HCT116 (cell line): Measurements from ENCODE around the gene CAPN10. TPM values are rescaled to one million over a fixed set of nuclear protein-coding genes. Genes with fewer than 3 reads are reported as not detected.

Source experiments
- ATAC-seq: fragments of 200-7000 bp; cut with Tn5 transposase; 2 replicates; pipeline ENCODE4 v1.9.1; 2020; ENCODE audit warnings: mild to moderate bottlenecking, moderate library complexity
- BruUV-seq: library from RNA; stranded (reverse); fragments of 400-500 nt; replicated peaks from 2 replicates; lab custom pipeline; 2021; lab: Mats Ljungman, UMichigan
- CTCF ChIA-PET: fragments of 300-600 bp; sonication (Branson Sonifier 250); formaldehyde crosslinking; loops from one replicate; lab custom pipeline; 2021; ENCODE audit warnings: antibody characterized with exemption; lab: Charles Lee
- POLR2A ChIA-PET: fragments of 300-600, 350-600 bp; sonication (Branson Sonifier 250); formaldehyde crosslinking; loops from one replicate; lab custom pipeline; 2021; ENCODE audit warnings: antibody characterized with exemption; lab: Charles Lee
- RAD21 ChIA-PET, 2 experiments: fragments of 300-600 bp; sonication (Branson Sonifier 250); formaldehyde crosslinking; loops; one replicate each; lab custom pipeline; 2023; ENCODE audit warnings: low total read pairs in 2 of 2; ENCODE audit not compliant: uncharacterized antibody in 2 of 2, unreplicated experiment in 2 of 2, low non-redundant PET in 1 of 2; lab: Charles Lee
- DNase-seq: peaks from one replicate; pipeline ENCODE4 v3.0.0-alpha.2; 2010; ENCODE audit warnings: low read depth, low spot score
- H2AFZ ChIP-seq: fragments of 200-600 bp; shearing (Covaris generic), sonication (generic); 2 replicates; pipeline ENCODE4 v1.6.1; 2017; ENCODE audit warnings: low read depth, mixed run types, mixed read lengths, antibody characterized with exemption, low read length; ENCODE audit not compliant: poor library complexity, severe bottlenecking
- H3K27ac ChIP-seq: 2 replicates; pipeline ENCODE4 v1.5.1; 2012; ENCODE audit warnings: low read depth, low read length
- H3K27me3 ChIP-seq: fragments of 200-600 bp; sonication (generic); 2 replicates; pipeline ENCODE4 v1.6.1; 2016; ENCODE audit warnings: mixed run types, low read length, mixed read lengths; ENCODE audit not compliant: insufficient read depth
- H3K36me3 ChIP-seq, 2 experiments: fragments of 200-500 bp in 1 of 2; fragments of 200-600 bp in 1 of 2; sonication (Bioruptor generic) in 1 of 2; sonication (generic) in 1 of 2; 2 replicates each; pipeline versions ENCODE4 v1.5.1 to v1.6.1; 2014 to 2016; ENCODE audit warnings: low read length in 2 of 2, inconsistent platforms in 1 of 2, mixed read lengths in 1 of 2, mixed run types in 1 of 2; ENCODE audit not compliant: insufficient read depth in 2 of 2, control insufficient read depth in 1 of 2
- H3K4me1 ChIP-seq, 2 experiments: fragments of 200-600 bp in 1 of 2; sonication (generic) in 1 of 2; 2 replicates each; pipeline versions ENCODE4 v1.5.1 to v1.6.1; 2012 to 2017; ENCODE audit warnings: low read length in 2 of 2, inconsistent platforms in 1 of 2, mild to moderate bottlenecking in 1 of 2, mixed read lengths in 1 of 2, mixed run types in 1 of 2, moderate library complexity in 1 of 2; ENCODE audit not compliant: insufficient read depth in 2 of 2, control insufficient read depth in 1 of 2
- H3K4me2 ChIP-seq: fragments of 200-600 bp; sonication (generic); 2 replicates; pipeline ENCODE4 v1.6.1; 2017; ENCODE audit warnings: mixed run types, low read length, mixed read lengths
- H3K4me3 ChIP-seq, 2 experiments: fragments of 200-600 bp in 1 of 2; sonication (generic) in 1 of 2; replicated peaks in 1 of 2; 2 replicates each; pipeline ENCODE4 v1.5.1; 2011 to 2016; ENCODE audit warnings: low read length in 2 of 2, control low read depth in 1 of 2, low read depth in 1 of 2, mild to moderate bottlenecking in 1 of 2, mixed read lengths in 1 of 2, mixed run types in 1 of 2
- H3K79me2 ChIP-seq: fragments of 200-600 bp; sonication (generic); 2 replicates; pipeline ENCODE4 v1.6.1; 2017; ENCODE audit warnings: mild to moderate bottlenecking, mixed run types, low read length, moderate library complexity, mixed read lengths; ENCODE audit not compliant: insufficient read depth
- H3K9ac ChIP-seq: fragments of 200-600 bp; sonication (generic); 2 replicates; pipeline ENCODE4 v1.6.1; 2016; ENCODE audit warnings: low read length, mixed read lengths
- H3K9me2 ChIP-seq: fragments of 200-600 bp; sonication (generic), shearing (Covaris generic); 2 replicates; pipeline ENCODE4 v1.6.1; 2017; ENCODE audit warnings: mixed run types, mild to moderate bottlenecking, moderate library complexity; ENCODE audit not compliant: insufficient read depth
- H3K9me3 ChIP-seq, 2 experiments: fragments of 200-500 bp in 1 of 2; fragments of 200-600 bp in 1 of 2; sonication (Bioruptor generic) in 1 of 2; sonication (generic) in 1 of 2; 2 replicates each; pipeline ENCODE4 v1.6.1; 2014 to 2017; ENCODE audit warnings: low read length in 2 of 2, mixed read lengths in 2 of 2, inconsistent platforms in 1 of 2, low read depth in 1 of 2, mild to moderate bottlenecking in 1 of 2, mixed run types in 1 of 2, moderate library complexity in 1 of 2; ENCODE audit not compliant: control insufficient read depth in 1 of 2, insufficient read depth in 1 of 2
- H4K20me1 ChIP-seq: fragments of 200-600 bp; sonication (generic), shearing (Covaris generic); 2 replicates; pipeline ENCODE4 v1.6.1; 2017; ENCODE audit warnings: mixed run types, mild to moderate bottlenecking, moderate library complexity; ENCODE audit not compliant: insufficient read depth
- CBX3 ChIP-seq: IDR thresholded peaks from 2 replicates; pipeline ENCODE4 v1.6.1; 2012; ENCODE audit warnings: low read depth
- EGR1 ChIP-seq: IDR thresholded peaks from 2 replicates; pipeline ENCODE4 v1.6.1; 2012; ENCODE audit warnings: low read depth
- ELF1 ChIP-seq: IDR thresholded peaks from 2 replicates; pipeline ENCODE4 v1.6.1; 2012; ENCODE audit warnings: low read depth, borderline replicate concordance
- JUND ChIP-seq: IDR thresholded peaks from 2 replicates; pipeline ENCODE4 v1.6.1; 2012
- POLR2A ChIP-seq: IDR thresholded peaks from 2 replicates; pipeline ENCODE4 v1.7.0; 2011; ENCODE audit warnings: borderline replicate concordance; ENCODE audit not compliant: insufficient read depth, insufficient read length; ENCODE audit errors: extremely low read depth
- POLR2AphosphoS5 ChIP-seq: IDR thresholded peaks from 2 replicates; pipeline ENCODE4 v1.6.1; 2011; ENCODE audit warnings: mild to moderate bottlenecking, low read depth, low read length, moderate library complexity
- SIN3A ChIP-seq: IDR thresholded peaks from 2 replicates; pipeline ENCODE4 v1.6.1; 2012; ENCODE audit warnings: low read depth
- SRF ChIP-seq: IDR thresholded peaks from 2 replicates; pipeline ENCODE4 v1.6.1; 2012; ENCODE audit warnings: low read depth
- TCF7L2 ChIP-seq: IDR thresholded peaks from 2 replicates; pipeline ENCODE4 v1.7.0; 2011; ENCODE audit warnings: borderline replicate concordance, inconsistent platforms; ENCODE audit not compliant: insufficient read depth, insufficient read length; ENCODE audit errors: extremely low read depth
- YY1 ChIP-seq: IDR thresholded peaks from 2 replicates; pipeline ENCODE4 v1.6.1; 2011; ENCODE audit warnings: low read length, low read depth, moderate library complexity, mild to moderate bottlenecking; ENCODE audit not compliant: insufficient replicate concordance; ENCODE audit errors: extremely low read depth
- ZNF274 ChIP-seq: fragments of 200-500 bp; sonication (Bioruptor generic); IDR thresholded peaks from 2 replicates; pipeline ENCODE4 v1.6.1; 2014; ENCODE audit warnings: mild to moderate bottlenecking, low read depth, low read length, inconsistent platforms
- intact Hi-C: fragments of 100-400 bp; cut with micrococcal nuclease; formaldehyde crosslinking; loops from 2 replicates; pipeline ENCODE4 v1.10.0; 2022
- total RNA-seq: library from RNA; stranded (reverse); gene quantifications from one replicate; pipeline ENCODE4 v1.2.1, GENCODE V29; 2021; ENCODE audit not compliant: unreplicated experiment
- TF ChIP-seq, protein P1 (sequence below), 3 experiments: fragments of 200-600 bp in 1 of 3; sonication (generic) in 1 of 3; IDR thresholded peaks in 2 of 3; conservative IDR thresholded peaks in 1 of 3; 2 replicates each; pipeline ENCODE4 v1.5.1; 2012 to 2017; ENCODE audit warnings: low read depth in 2 of 3, low read length in 2 of 3, antibody characterized with exemption in 1 of 3, borderline replicate concordance in 1 of 3, control low read depth in 1 of 3, mild to moderate bottlenecking in 1 of 3, mixed read lengths in 1 of 3, mixed run types in 1 of 3, moderate library complexity in 1 of 3; ENCODE audit not compliant: insufficient read depth in 1 of 3
- TF ChIP-seq, protein P2 (sequence below): IDR thresholded peaks from 2 replicates; pipeline ENCODE4 v1.6.1; 2011; ENCODE audit warnings: mild to moderate bottlenecking, low read length, moderate library complexity; ENCODE audit not compliant: insufficient replicate concordance; ENCODE audit errors: extremely low read depth

The CAPN10 gene
- total RNA-seq, 1 experiment from 2014 or later: 40.7 TPM

DNA sequence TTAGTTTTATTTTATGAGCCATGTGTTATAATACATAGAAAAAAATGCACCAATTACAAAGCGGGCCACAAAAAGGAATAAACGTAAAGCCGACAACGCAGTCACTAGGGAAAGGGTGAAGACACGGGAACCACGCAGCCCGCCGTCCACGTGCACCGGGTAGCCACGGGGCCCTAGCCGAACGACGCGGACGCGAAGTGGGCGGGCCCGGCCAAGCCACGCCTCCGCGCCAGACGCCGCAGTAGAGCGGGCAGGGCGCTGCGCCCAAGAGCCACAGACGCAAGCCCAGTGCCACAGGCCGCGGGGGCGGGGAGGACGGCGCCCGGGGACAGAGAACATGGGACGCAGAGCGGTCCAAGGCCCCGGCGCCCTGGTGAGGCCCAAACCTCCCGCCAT, 26.5 kb upstream of the CAPN10 start, which contains the start of gene DUSP28:
Gene DUSP28, plus strand, starts transcription at position 274 of the 396 bp plus-strand sequence. CDS start 328 bp downstream, outside the sequence.
- H3K4me3 ChIP-seq: peak within 1 kb of the TSS; percentile 67 to 69
- CTCF ChIA-PET: interaction anchor here (1.1 to 2.0 kb wide), 2 partner anchors 20 to 26 kb away, joined by 3 to 5 read pairs; partner anchors contain the start of gene CAPN10
- peak; percentile 72 for DNase-seq
- POLR2A ChIA-PET: interaction anchor here (1.4 to 1.5 kb wide), 3 partner anchors 20 to 66 kb away, joined by 5 to 8 read pairs (median 7); partner anchors contain the start of gene CAPN10
- H3K36me3 ChIP-seq: peaks cover 0 to 7% of the 10 kb centered on the region in 2 experiments; a peak in 1 of 4 replicates
- H3K4me1 ChIP-seq: peaks cover 29 to 47% of the 10 kb centered on the region in 2 experiments
- H3K9me3 ChIP-seq: no peaks in the 10 kb centered on the region
- peak within 1 kb of the TSS; percentile 94 for H3K9ac ChIP-seq
- peak; percentile 48 for TF ChIP-seq POLR2A
- TF ChIP-seq ZNF274: no peak
- TF ChIP-seq POLR2AphosphoS5: peak; percentile 96
- TF ChIP-seq TCF7L2: no peak
- TF ChIP-seq SIN3A: no peak
- peak within 1 kb of the TSS; percentile 80 for H3K4me2 ChIP-seq
- RAD21 ChIA-PET: no interaction called here
- H4K20me1 ChIP-seq: no peaks in the 10 kb centered on the region
- H3K79me2 ChIP-seq: peaks cover 50% of the 10 kb centered on the region
- no peak within 1 kb of the TSS for H2AFZ ChIP-seq
- peak within 1 kb of the TSS; percentile 98 for H3K27ac ChIP-seq
- no peaks in the 10 kb centered on the region for H3K9me2 ChIP-seq
- H3K27me3 ChIP-seq: no peaks in the 10 kb centered on the region
- intact Hi-C loops: loop anchor here (2.0 to 10.0 kb wide), 2 partner anchors 27 to 325 kb away; partner anchors contain the start of gene CAPN10
- ATAC-seq: peak; percentile 72
- BruUV-seq: no TSS peak

GRCh38 chr2:240560480-240561324, 25.8 kb upstream of the CAPN10 start:
- BruUV-seq: no TSS peak
- CTCF ChIA-PET: interaction anchor here (1.1 to 2.0 kb wide), 4 partner anchors 19 to 280 kb away, joined by 3 to 11 read pairs (median 4); partner anchors contain the start of gene CAPN10
- peaks cover 33 to 53% of the 10 kb centered on the region in 2 experiments for H3K4me1 ChIP-seq
- TF ChIP-seq, protein P1, sequence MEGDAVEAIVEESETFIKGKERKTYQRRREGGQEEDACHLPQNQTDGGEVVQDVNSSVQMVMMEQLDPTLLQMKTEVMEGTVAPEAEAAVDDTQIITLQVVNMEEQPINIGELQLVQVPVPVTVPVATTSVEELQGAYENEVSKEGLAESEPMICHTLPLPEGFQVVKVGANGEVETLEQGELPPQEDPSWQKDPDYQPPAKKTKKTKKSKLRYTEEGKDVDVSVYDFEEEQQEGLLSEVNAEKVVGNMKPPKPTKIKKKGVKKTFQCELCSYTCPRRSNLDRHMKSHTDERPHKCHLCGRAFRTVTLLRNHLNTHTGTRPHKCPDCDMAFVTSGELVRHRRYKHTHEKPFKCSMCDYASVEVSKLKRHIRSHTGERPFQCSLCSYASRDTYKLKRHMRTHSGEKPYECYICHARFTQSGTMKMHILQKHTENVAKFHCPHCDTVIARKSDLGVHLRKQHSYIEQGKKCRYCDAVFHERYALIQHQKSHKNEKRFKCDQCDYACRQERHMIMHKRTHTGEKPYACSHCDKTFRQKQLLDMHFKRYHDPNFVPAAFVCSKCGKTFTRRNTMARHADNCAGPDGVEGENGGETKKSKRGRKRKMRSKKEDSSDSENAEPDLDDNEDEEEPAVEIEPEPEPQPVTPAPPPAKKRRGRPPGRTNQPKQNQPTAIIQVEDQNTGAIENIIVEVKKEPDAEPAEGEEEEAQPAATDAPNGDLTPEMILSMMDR (IDR thresholded peaks at IDR 0.05 in 2 of 3, conservative IDR thresholded peaks at IDR 0.05 in 1 of 3; ENCODE audit: borderline replicate concordance in 1 of 3, insufficient read depth in 1 of 3, low read depth in 2 of 3, low read length in 2 of 3): 0 out of 6 replicates have a peak, but pooled peaks of 1 of the 3 experiments have one; percentile 19
- TF ChIP-seq YY1 (peak; percentile 45), JUND (no peak), ELF1 (no peak), CBX3 (no peak), SIN3A (no peak), SRF (no peak), EGR1 (no peak)
- TF ChIP-seq, protein P2, sequence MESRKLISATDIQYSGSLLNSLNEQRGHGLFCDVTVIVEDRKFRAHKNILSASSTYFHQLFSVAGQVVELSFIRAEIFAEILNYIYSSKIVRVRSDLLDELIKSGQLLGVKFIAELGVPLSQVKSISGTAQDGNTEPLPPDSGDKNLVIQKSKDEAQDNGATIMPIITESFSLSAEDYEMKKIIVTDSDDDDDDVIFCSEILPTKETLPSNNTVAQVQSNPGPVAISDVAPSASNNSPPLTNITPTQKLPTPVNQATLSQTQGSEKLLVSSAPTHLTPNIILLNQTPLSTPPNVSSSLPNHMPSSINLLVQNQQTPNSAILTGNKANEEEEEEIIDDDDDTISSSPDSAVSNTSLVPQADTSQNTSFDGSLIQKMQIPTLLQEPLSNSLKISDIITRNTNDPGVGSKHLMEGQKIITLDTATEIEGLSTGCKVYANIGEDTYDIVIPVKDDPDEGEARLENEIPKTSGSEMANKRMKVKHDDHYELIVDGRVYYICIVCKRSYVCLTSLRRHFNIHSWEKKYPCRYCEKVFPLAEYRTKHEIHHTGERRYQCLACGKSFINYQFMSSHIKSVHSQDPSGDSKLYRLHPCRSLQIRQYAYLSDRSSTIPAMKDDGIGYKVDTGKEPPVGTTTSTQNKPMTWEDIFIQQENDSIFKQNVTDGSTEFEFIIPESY: no peak

More at GRCh38 chr2:240560480-240561324, 25.8 kb upstream of the CAPN10 start:
- POLR2A ChIA-PET: interaction anchor here (1.4 to 1.5 kb wide), 3 partner anchors 20 to 66 kb away, joined by 5 to 8 read pairs (median 7); partner anchors contain the start of gene CAPN10
- intact Hi-C loops: loop anchor here (2.0 to 10.0 kb wide), 2 partner anchors 26 to 326 kb away; partner anchors contain the start of gene CAPN10
- H3K4me3 ChIP-seq: peak overlapping the region; percentile 67 to 69
- no peaks in the 10 kb centered on the region for H3K9me2 ChIP-seq
- DNase-seq (peak; percentile 95), ATAC-seq (peak; percentile 73)
- H4K20me1 ChIP-seq: no peaks in the 10 kb centered on the region
- H2AFZ ChIP-seq: no peak overlapping the region
- peaks cover 45% of the 10 kb centered on the region for H3K79me2 ChIP-seq
- no peaks in the 10 kb centered on the region for H3K9me3 ChIP-seq
- H3K27ac ChIP-seq: peak overlapping the region; percentile 98
- H3K4me2 ChIP-seq: peak overlapping the region; percentile 80
- H3K27me3 ChIP-seq: no peaks in the 10 kb centered on the region
- RAD21 ChIA-PET: interaction anchor here in 1 of 2 experiments (1.0 kb wide), 1 partner anchor 26 kb away, joined by 4 read pairs; the partner anchor contains the start of gene CAPN10
- H3K9ac ChIP-seq: peak overlapping the region; percentile 94
- H3K36me3 ChIP-seq: peaks cover 0 to 7% of the 10 kb centered on the region in 2 experiments; a peak in 1 of 4 replicates
